Muscle layer of colon (tissue), 2 donors: ENCODE data around the gene TFCP2L1.

ENCODE experiments used
- H3K27ac ChIP-seq: one replicate; pipeline ENCODE4 v1.7.0; 2013; ENCODE audit warnings: low read depth, mild to moderate bottlenecking, low read length, moderate library complexity
- H3K27me3 ChIP-seq, 2 donors: one replicate each; pipeline ENCODE4 v1.7.0; 2013; ENCODE audit warnings: low read length in 2 of 2, mild to moderate bottlenecking in 2 of 2; ENCODE audit not compliant: insufficient read depth in 2 of 2, control insufficient read depth in 1 of 2
- H3K36me3 ChIP-seq: one replicate; pipeline ENCODE4 v1.7.0; 2013; ENCODE audit warnings: mild to moderate bottlenecking, low read length; ENCODE audit not compliant: insufficient read depth
- H3K4me1 ChIP-seq: one replicate; pipeline ENCODE4 v1.7.0; 2013; ENCODE audit warnings: mild to moderate bottlenecking, low read length; ENCODE audit not compliant: insufficient read depth
- H3K4me3 ChIP-seq, 2 donors: one replicate each; pipeline ENCODE4 v1.7.0; 2013; ENCODE audit warnings: low read length in 2 of 2, low read depth in 1 of 2, mild to moderate bottlenecking in 1 of 2, moderate library complexity in 1 of 2
- H3K9ac ChIP-seq: one replicate; pipeline ENCODE4 v1.7.0; 2013; ENCODE audit warnings: low read length
- H3K9me3 ChIP-seq: one replicate; pipeline ENCODE4 v1.7.0; 2013; ENCODE audit warnings: mild to moderate bottlenecking, low read length
- donor health status: abdominal sarcoma.
- donor health status: Adenocarcinoma of cecum.

Gene TFCP2L1

GRCh38 chr2:121258051-121258450, 27.0 kb downstream of the TFCP2L1 start:
- no peak overlapping the region for H3K27ac ChIP-seq
- H3K4me3 ChIP-seq: no peak overlapping the region
- no peak overlapping the region for H3K9ac ChIP-seq
- H3K9me3 ChIP-seq: no peaks in the 10 kb centered on the region
- peaks cover 6% of the 10 kb centered on the region for H3K4me1 ChIP-seq
- H3K27me3 ChIP-seq: no peaks in the 10 kb centered on the region
- H3K36me3 ChIP-seq: no peaks in the 10 kb centered on the region

- Histone ChIP-seq H3K27me3 (no peaks in the 10 kb centered on the region), H3K9ac (no peak overlapping the region), H3K9me3 (no peaks in the 10 kb centered on the region), H3K4me3 (no peak overlapping the region), H3K27ac (no peak overlapping the region), H3K36me3 (no peaks in the 10 kb centered on the region), H3K4me1 (peaks cover 6% of the 10 kb centered on the region)
Observed at GRCh38 chr2:121257480-121257840, 27.5 kb downstream of the TFCP2L1 start.

DNA sequence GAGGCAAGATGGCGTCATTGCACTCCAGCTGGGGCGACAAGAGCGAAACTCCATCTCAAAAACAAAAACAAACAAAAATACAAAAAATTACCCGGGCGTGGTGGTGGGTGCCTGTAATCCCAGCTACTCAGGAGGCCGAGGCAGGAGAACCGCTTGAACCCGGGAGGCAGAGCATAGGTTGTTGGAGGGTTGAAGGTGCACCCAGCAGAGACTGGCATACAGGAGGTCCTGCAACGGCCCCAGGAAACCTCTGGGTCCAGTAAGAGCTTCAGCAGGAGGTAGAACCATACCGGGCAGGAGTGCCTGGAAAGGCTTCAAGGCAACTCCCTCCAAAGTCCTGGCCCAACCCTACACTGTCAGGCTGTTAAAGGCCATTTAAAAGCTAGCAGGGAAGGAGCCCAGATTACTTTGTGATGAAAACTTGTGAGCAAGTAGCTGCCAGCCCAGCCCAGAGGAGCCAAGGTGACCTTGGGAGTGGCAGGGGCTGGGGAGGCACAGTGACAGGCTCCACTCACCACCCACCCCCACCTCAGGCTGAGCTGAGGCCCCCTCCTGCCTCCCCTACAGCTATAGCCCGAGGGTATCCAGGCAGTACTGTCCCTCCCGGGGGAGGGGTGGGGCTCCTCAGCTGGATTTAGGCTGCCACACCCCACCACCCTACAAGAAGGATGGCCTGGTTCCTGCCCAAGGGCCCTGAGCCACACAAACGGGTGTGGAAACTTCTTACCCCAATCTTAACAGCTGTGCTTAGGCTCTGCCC, 28.1 kb downstream of the TFCP2L1 start:
- no peak overlapping the region for H3K27ac ChIP-seq
- H3K4me3 ChIP-seq: no peak overlapping the region
- H3K36me3 ChIP-seq: no peaks in the 10 kb centered on the region
- H3K4me1 ChIP-seq: peaks cover 6% of the 10 kb centered on the region
- H3K27me3 ChIP-seq: no peaks in the 10 kb centered on the region
- H3K9me3 ChIP-seq: no peaks in the 10 kb centered on the region
- no peak overlapping the region for H3K9ac ChIP-seq

- H3K27ac ChIP-seq: no peak overlapping the region
- no peaks in the 10 kb centered on the region for H3K36me3 ChIP-seq
- H3K4me3 ChIP-seq: no peak overlapping the region
- no peaks in the 10 kb centered on the region for H3K27me3 ChIP-seq
- H3K4me1 ChIP-seq: peaks cover 1% of the 10 kb centered on the region
- no peak overlapping the region for H3K9ac ChIP-seq
- H3K9me3 ChIP-seq: no peaks in the 10 kb centered on the region
Observed at GRCh38 chr2:121255358-121255757, 29.6 kb downstream of the TFCP2L1 start.

GRCh38 chr2:121254748-121255147, 30.3 kb downstream of the TFCP2L1 start:
- H3K27me3 ChIP-seq: no peaks in the 10 kb centered on the region
- H3K36me3 ChIP-seq: no peaks in the 10 kb centered on the region
- H3K4me1 ChIP-seq: no peaks in the 10 kb centered on the region
- H3K27ac ChIP-seq: no peak overlapping the region
- no peak overlapping the region for H3K4me3 ChIP-seq
- H3K9ac ChIP-seq: no peak overlapping the region
- no peaks in the 10 kb centered on the region for H3K9me3 ChIP-seq

- H3K9me3 ChIP-seq: no peaks in the 10 kb centered on the region
- no peaks in the 10 kb centered on the region for H3K4me1 ChIP-seq
- H3K4me3 ChIP-seq: no peak overlapping the region
- no peak overlapping the region for H3K27ac ChIP-seq
- H3K27me3 ChIP-seq: no peaks in the 10 kb centered on the region
- H3K9ac ChIP-seq: no peak overlapping the region
- no peaks in the 10 kb centered on the region for H3K36me3 ChIP-seq
Observed at GRCh38 chr2:121253674-121254240, 31.2 kb downstream of the TFCP2L1 start.

DNA sequence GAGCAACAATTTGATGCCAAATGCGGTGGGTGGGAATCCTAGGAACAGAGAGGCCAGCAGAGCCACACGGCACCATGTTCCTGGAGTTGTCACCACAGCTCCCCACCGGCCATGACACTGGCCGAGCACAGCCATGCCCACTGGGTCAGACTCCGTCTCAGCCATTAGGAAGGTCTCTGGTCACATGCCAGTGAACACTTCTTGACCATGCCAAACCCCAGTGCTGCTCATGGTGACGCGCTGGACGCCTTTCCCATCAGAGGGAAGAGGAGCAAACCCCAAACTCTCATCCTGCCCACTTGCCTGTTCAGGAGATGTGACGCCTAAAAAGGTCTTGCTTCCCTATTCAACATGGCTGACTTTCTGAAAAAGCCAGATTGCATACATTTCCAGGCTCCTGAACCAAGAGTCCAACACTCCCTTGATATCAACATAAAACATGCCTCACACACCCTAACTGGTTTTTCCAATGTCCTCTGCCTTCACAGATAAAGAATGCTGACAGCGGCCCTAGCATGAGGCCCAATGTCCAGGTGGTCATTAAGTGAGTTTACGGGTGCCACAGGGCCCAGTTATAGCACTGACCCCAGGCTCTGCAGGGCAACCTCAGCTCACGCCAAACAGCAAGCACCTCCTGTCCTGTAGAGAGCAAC, 31.9 kb downstream of the TFCP2L1 start:
- Histone ChIP-seq H3K9ac (no peak overlapping the region), H3K9me3 (no peaks in the 10 kb centered on the region), H3K36me3 (no peaks in the 10 kb centered on the region), H3K27me3 (no peaks in the 10 kb centered on the region), H3K4me3 (no peak overlapping the region), H3K27ac (no peak overlapping the region), H3K4me1 (no peaks in the 10 kb centered on the region)

DNA sequence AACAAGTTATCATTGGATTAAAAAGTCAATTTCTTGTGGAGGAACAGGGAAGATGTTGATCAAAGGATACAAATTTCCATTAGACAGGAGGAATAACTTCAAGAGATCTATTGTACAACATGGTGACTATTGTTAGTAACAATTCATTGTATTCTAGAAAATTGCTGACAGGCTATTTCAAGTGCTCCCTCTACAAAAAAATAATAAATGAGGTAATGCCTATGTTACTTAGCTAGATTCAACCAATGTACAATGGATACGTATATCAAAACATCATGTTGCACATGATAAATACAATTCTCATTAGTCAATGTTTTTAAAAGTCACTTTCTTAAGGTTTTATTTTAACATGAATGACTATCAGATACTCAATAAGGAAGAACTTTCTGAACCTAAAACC, 33.5 kb downstream of the TFCP2L1 start:
- Histone ChIP-seq H3K36me3 (no peaks in the 10 kb centered on the region), H3K4me3 (no peak overlapping the region), H3K27ac (no peak overlapping the region), H3K27me3 (no peaks in the 10 kb centered on the region), H3K4me1 (no peaks in the 10 kb centered on the region), H3K9me3 (no peaks in the 10 kb centered on the region), H3K9ac (no peak overlapping the region)

- Histone ChIP-seq H3K36me3 (no peaks in the 10 kb centered on the region), H3K27ac (no peak overlapping the region), H3K9ac (no peak overlapping the region), H3K4me3 (no peak overlapping the region), H3K9me3 (no peaks in the 10 kb centered on the region), H3K27me3 (no peaks in the 10 kb centered on the region), H3K4me1 (no peaks in the 10 kb centered on the region)
Observed at GRCh38 chr2:121248766-121249343, 36.1 kb downstream of the TFCP2L1 start.

- H3K27ac ChIP-seq: no peak overlapping the region
- no peaks in the 10 kb centered on the region for H3K36me3 ChIP-seq
- no peaks in the 10 kb centered on the region for H3K27me3 ChIP-seq
- H3K4me3 ChIP-seq: no peak overlapping the region
- no peaks in the 10 kb centered on the region for H3K9me3 ChIP-seq
- H3K4me1 ChIP-seq: no peaks in the 10 kb centered on the region
- no peak overlapping the region for H3K9ac ChIP-seq
Observed at GRCh38 chr2:121247971-121248370, 37.0 kb downstream of the TFCP2L1 start.

- H3K4me1 ChIP-seq: no peaks in the 10 kb centered on the region
- no peak overlapping the region for H3K9ac ChIP-seq
- no peak overlapping the region for H3K4me3 ChIP-seq
- H3K27ac ChIP-seq: no peak overlapping the region
- no peaks in the 10 kb centered on the region for H3K9me3 ChIP-seq
- no peaks in the 10 kb centered on the region for H3K36me3 ChIP-seq
- no peaks in the 10 kb centered on the region for H3K27me3 ChIP-seq
Observed at GRCh38 chr2:121247534-121247933, 37.5 kb downstream of the TFCP2L1 start.
